BLaER1 treated with 17β-estradiol and CSF1 and Interleukin-3, amounts not matched to agents 10 nM and 100 nM (cell line): ENCODE data around the gene LAMTOR5.
"Not testable (repeated sequence)": the region's sequence is repeated elsewhere in the genome, so short reads cannot be mapped to it uniquely, and the experiment has no call there.

ENCODE experiments used
- H3K27ac ChIP-seq, 11 experiments: shearing (Covaris generic); formaldehyde crosslinking; 2 replicates each; pipeline ENCODE4 v1.8.1; 2022
- H3K27me3 ChIP-seq, 11 experiments: shearing (Covaris generic); formaldehyde crosslinking; 2 replicates each; pipeline ENCODE4 v1.8.1; 2022
- H3K36me3 ChIP-seq, 11 experiments: shearing (Covaris generic); formaldehyde crosslinking; 2 replicates each; pipeline ENCODE4 v1.8.1; 2022
- H3K4me1 ChIP-seq, 10 experiments: shearing (Covaris generic); formaldehyde crosslinking; 2 replicates each; pipeline ENCODE4 v1.8.1; 2022
- H3K4me2 ChIP-seq, 11 experiments: shearing (Covaris generic); formaldehyde crosslinking; 2 replicates each; pipeline ENCODE4 v1.8.1; 2022
- H3K4me3 ChIP-seq, 10 experiments: shearing (Covaris generic); formaldehyde crosslinking; 2 replicates each; pipeline ENCODE4 v1.8.1; 2022
- H3K9ac ChIP-seq, 11 experiments: shearing (Covaris generic); formaldehyde crosslinking; 2 replicates each; pipeline ENCODE4 v1.8.1; 2022
- H3K9me3 ChIP-seq, 11 experiments: shearing (Covaris generic); formaldehyde crosslinking; replicated peaks in 1 of 11; 2 replicates each; pipeline ENCODE4 v1.8.1; 2022
- H4K20me1 ChIP-seq, 11 experiments: shearing (Covaris generic); formaldehyde crosslinking; 2 replicates each; pipeline ENCODE4 v1.8.1; 2022
- Cebpa-rat ChIP-seq, 11 experiments: shearing (Covaris generic); IDR thresholded peaks; 2 replicates each; pipeline ENCODE4 v1.8.1; 2022

The LAMTOR5 gene

GRCh38 chr1:110418729-110419128 is 11.2 kb upstream of the LAMTOR5 start:
- H3K9ac ChIP-seq, result no peak overlapping the region
- no peaks in the 10 kb centered on the region for H3K27me3 ChIP-seq
- no peak for TF ChIP-seq Cebpa-rat (IDR thresholded peaks at IDR 0.05)
- H3K4me3 ChIP-seq, result no peak overlapping the region
- H3K27ac ChIP-seq, result no peak overlapping the region
- H4K20me1 ChIP-seq, result no peaks in the 10 kb centered on the region
- H3K4me2 ChIP-seq, result no peak overlapping the region
- H3K9me3 ChIP-seq, result peaks cover 10 to 24% (median 15%) of the 10 kb centered on the region in 11 experiments
- H3K4me1 ChIP-seq, result peaks cover 0 to 17% (median 0%) of the 10 kb centered on the region in 10 experiments; a peak in 2 of 20 replicates
- no peaks in the 10 kb centered on the region; a peak in 1 of 22 replicates for H3K36me3 ChIP-seq

- H3K4me2 ChIP-seq, H3K27me3 ChIP-seq, H3K27ac ChIP-seq, H3K9me3 ChIP-seq, H3K4me3 ChIP-seq, H3K36me3 ChIP-seq, H4K20me1 ChIP-seq, H3K9ac ChIP-seq: not testable (repeated sequence)
- H3K4me1 ChIP-seq, result peaks cover 6 to 12% (median 9%) of the 10 kb centered on the region in 10 experiments
These were observed 5.6 kb upstream of the LAMTOR5 start for GRCh38 chr1:110413045-110413444.

- H3K9ac ChIP-seq, result no peak overlapping the region
- no peaks in the 10 kb centered on the region for H3K36me3 ChIP-seq
- H3K9me3 ChIP-seq, result no peaks in the 10 kb centered on the region
- no peak overlapping the region for H3K4me3 ChIP-seq
- peaks cover 7 to 12% (median 10%) of the 10 kb centered on the region in 10 experiments for H3K4me1 ChIP-seq
- no peak overlapping the region for H3K27ac ChIP-seq
- TF ChIP-seq Cebpa-rat (IDR thresholded peaks at IDR 0.05), result no peak
- no peak overlapping the region for H3K4me2 ChIP-seq
- H4K20me1 ChIP-seq, result 0 out of 22 replicates have a peak, but pooled peaks cover 0 to 2% (median 0%) of the 10 kb centered on the region in 11 experiments
- H3K27me3 ChIP-seq, result no peaks in the 10 kb centered on the region
These were observed 5.1 kb upstream of the LAMTOR5 start for GRCh38 chr1:110412576-110412975.

GRCh38 chr1:110411173-110411735 is 3.8 kb upstream of the LAMTOR5 start:
- peak in 1 of 11 experiments; percentile 53; a peak in 1 of 22 replicates for TF ChIP-seq Cebpa-rat (IDR thresholded peaks at IDR 0.05)
- H3K9me3 ChIP-seq, result no peaks in the 10 kb centered on the region
- H3K36me3 ChIP-seq, result peaks cover 0 to 2% (median 0%) of the 10 kb centered on the region in 11 experiments; a peak in 4 of 22 replicates
- H3K4me3 ChIP-seq, result no peak overlapping the region
- no peak overlapping the region for H3K27ac ChIP-seq
- H3K27me3 ChIP-seq, result no peaks in the 10 kb centered on the region
- peaks cover 0 to 7% (median under 1%) of the 10 kb centered on the region in 11 experiments; a peak in 6 of 22 replicates for H4K20me1 ChIP-seq
- H3K4me1 ChIP-seq, result peaks cover 12 to 16% (median 14%) of the 10 kb centered on the region in 10 experiments
- H3K9ac ChIP-seq, result peak overlapping the region in 3 of 11 experiments; percentile 2 to 10 (median 9); a peak in 3 of 22 replicates
- no peak overlapping the region for H3K4me2 ChIP-seq

GRCh38 chr1:110409316-110409715 is 1.8 kb upstream of the LAMTOR5 start:
- Histone ChIP-seq H3K36me3 (peaks cover 16 to 21% (median 19%) of the 10 kb centered on the region in 11 experiments), H3K27me3 (no peaks in the 10 kb centered on the region), H3K4me2 (no peak overlapping the region), H4K20me1 (peaks cover 0 to 26% (median 6%) of the 10 kb centered on the region in 11 experiments; a peak in 9 of 22 replicates), H3K27ac (no peak overlapping the region), H3K4me1 (peaks cover 17 to 26% (median 20%) of the 10 kb centered on the region in 10 experiments), H3K4me3 (no peak overlapping the region), H3K9ac (peak overlapping the region in 1 of 11 experiments; percentile 29; a peak in 1 of 22 replicates), H3K9me3 (no peaks in the 10 kb centered on the region)
- no peak for TF ChIP-seq Cebpa-rat (IDR thresholded peaks at IDR 0.05)

GRCh38 chr1:110408488-110408887 is 994 bp upstream of the LAMTOR5 start:
- Histone ChIP-seq H3K4me2 (peak overlapping the region; percentile 79 to 92 (median 88)), H3K4me1 (peaks cover 17 to 26% (median 20%) of the 10 kb centered on the region in 10 experiments), H3K4me3 (peak overlapping the region; percentile 82 to 98 (median 89); a peak in 19 of 20 replicates), H3K36me3 (peaks cover 24 to 30% (median 27%) of the 10 kb centered on the region in 11 experiments), H3K27me3 (no peaks in the 10 kb centered on the region), H3K9ac (peak overlapping the region; percentile 88 to 98 (median 93); a peak in 16 of 22 replicates), H3K9me3 (no peaks in the 10 kb centered on the region), H4K20me1 (peaks cover 0 to 30% (median 6%) of the 10 kb centered on the region in 11 experiments; a peak in 9 of 22 replicates), H3K27ac (peak overlapping the region in 4 of 11 experiments; percentile 88 to 93 (median 90); a peak in 6 of 22 replicates)
- TF ChIP-seq Cebpa-rat (IDR thresholded peaks at IDR 0.05), result no peak

- H3K27me3 ChIP-seq, H3K9me3 ChIP-seq: not testable (repeated sequence)
- H3K4me1 ChIP-seq, result peaks cover 17 to 26% (median 20%) of the 10 kb centered on the region in 10 experiments
- peak overlapping the region; percentile 82 to 96 (median 90); a peak in 18 of 22 replicates for H3K27ac ChIP-seq
- H3K4me2 ChIP-seq, result peak overlapping the region; percentile 69 to 92 (median 81)
- peak overlapping the region; percentile 82 to 98 (median 89) for H3K4me3 ChIP-seq
- H3K9ac ChIP-seq, result peak overlapping the region; percentile 88 to 98 (median 93)
- H4K20me1 ChIP-seq, result peaks cover 0 to 41% (median 6%) of the 10 kb centered on the region in 11 experiments; a peak in 11 of 22 replicates
- H3K36me3 ChIP-seq, result peaks cover 45 to 50% (median 48%) of the 10 kb centered on the region in 11 experiments
These were observed 1.1 kb downstream of the LAMTOR5 start for GRCh38 chr1:110406407-110406806.

GRCh38 chr1:110404401-110404800 is 3.1 kb downstream of the LAMTOR5 start:
- no peak for TF ChIP-seq Cebpa-rat (IDR thresholded peaks at IDR 0.05)
- H3K9me3 ChIP-seq, result no peaks in the 10 kb centered on the region
- H3K4me2 ChIP-seq, result no peak overlapping the region
- H4K20me1 ChIP-seq, result peaks cover 0 to 45% (median 6%) of the 10 kb centered on the region in 11 experiments; a peak in 11 of 22 replicates
- peaks cover 17 to 26% (median 20%) of the 10 kb centered on the region in 10 experiments for H3K4me1 ChIP-seq
- no peak overlapping the region for H3K27ac ChIP-seq
- H3K27me3 ChIP-seq, result no peaks in the 10 kb centered on the region
- 0 out of 22 replicates have a peak overlapping the region, but pooled peaks of 1 of the 11 experiments have one; percentile 24 for H3K9ac ChIP-seq
- no peak overlapping the region for H3K4me3 ChIP-seq
- H3K36me3 ChIP-seq, result peaks cover 65 to 70% (median 68%) of the 10 kb centered on the region in 11 experiments

- no peak overlapping the region for H3K4me2 ChIP-seq
- H3K36me3 ChIP-seq, result peaks cover 71 to 76% (median 74%) of the 10 kb centered on the region in 11 experiments
- no peak overlapping the region for H3K4me3 ChIP-seq
- H4K20me1 ChIP-seq, result peaks cover 0 to 45% (median 6%) of the 10 kb centered on the region in 11 experiments; a peak in 11 of 22 replicates
- H3K9me3 ChIP-seq, result no peaks in the 10 kb centered on the region
- peaks cover 15 to 21% (median 20%) of the 10 kb centered on the region in 10 experiments for H3K4me1 ChIP-seq
- no peaks in the 10 kb centered on the region for H3K27me3 ChIP-seq
- no peak overlapping the region for H3K9ac ChIP-seq
- H3K27ac ChIP-seq, result no peak overlapping the region
- TF ChIP-seq Cebpa-rat (IDR thresholded peaks at IDR 0.05), result no peak
These were observed 3.7 kb downstream of the LAMTOR5 start for GRCh38 chr1:110403805-110404204.

GRCh38 chr1:110396259-110396958 is 11.1 kb downstream of the LAMTOR5 start:
- not testable (repeated sequence) for H3K27ac ChIP-seq, H3K4me2 ChIP-seq, H4K20me1 ChIP-seq, H3K27me3 ChIP-seq, H3K9ac ChIP-seq, H3K4me1 ChIP-seq
- 0 out of 20 replicates have a peak overlapping the region, but pooled peaks of 1 of the 10 experiments have one; percentile 2 for H3K4me3 ChIP-seq
- H3K36me3 ChIP-seq, result peaks cover 67 to 80% (median 74%) of the 10 kb centered on the region in 11 experiments
- peaks cover 10 to 19% (median 17%) of the 10 kb centered on the region in 11 experiments for H3K9me3 ChIP-seq
